Sigmoid colon (tissue), 4 donors: ENCODE results near the gene STAG1.

Experiments
- POLR2A ChIP-seq, 2 donors: fragments of 450-650 bp; IDR thresholded peaks; one replicate each; pipeline ENCODE4 v1.6.1; 2016; ENCODE audit warnings: antibody characterized with exemption in 2 of 2, mild to moderate bottlenecking in 2 of 2, moderate library complexity in 2 of 2
- POLR2AphosphoS5 ChIP-seq, 4 donors: sonication (generic); formaldehyde crosslinking; IDR thresholded peaks; one replicate each; pipeline ENCODE4 v1.6.1; 2017; ENCODE audit warnings: antibody characterized with exemption in 4 of 4

- no peak for TF ChIP-seq POLR2AphosphoS5 (IDR thresholded peaks at IDR 0.05)
- TF ChIP-seq POLR2A (IDR thresholded peaks at IDR 0.05), result no peak
Measured at GRCh38 chr3:136621628-136622027, 130.6 kb downstream of the STAG1 start.
